Epithelial cell of prostate (primary cell): ENCODE results near the gene COL7A1.

Experiments
- DNase-seq: peaks from one replicate; pipeline ENCODE4 v3.0.0-alpha.2; 2011; ENCODE audit warnings: low read depth, low spot score
- H3K27ac ChIP-seq: fragments of 450-650 bp; 2 replicates; pipeline ENCODE4 v1.5.1; 2017; ENCODE audit warnings: mild to moderate bottlenecking

Gene COL7A1

DNA sequence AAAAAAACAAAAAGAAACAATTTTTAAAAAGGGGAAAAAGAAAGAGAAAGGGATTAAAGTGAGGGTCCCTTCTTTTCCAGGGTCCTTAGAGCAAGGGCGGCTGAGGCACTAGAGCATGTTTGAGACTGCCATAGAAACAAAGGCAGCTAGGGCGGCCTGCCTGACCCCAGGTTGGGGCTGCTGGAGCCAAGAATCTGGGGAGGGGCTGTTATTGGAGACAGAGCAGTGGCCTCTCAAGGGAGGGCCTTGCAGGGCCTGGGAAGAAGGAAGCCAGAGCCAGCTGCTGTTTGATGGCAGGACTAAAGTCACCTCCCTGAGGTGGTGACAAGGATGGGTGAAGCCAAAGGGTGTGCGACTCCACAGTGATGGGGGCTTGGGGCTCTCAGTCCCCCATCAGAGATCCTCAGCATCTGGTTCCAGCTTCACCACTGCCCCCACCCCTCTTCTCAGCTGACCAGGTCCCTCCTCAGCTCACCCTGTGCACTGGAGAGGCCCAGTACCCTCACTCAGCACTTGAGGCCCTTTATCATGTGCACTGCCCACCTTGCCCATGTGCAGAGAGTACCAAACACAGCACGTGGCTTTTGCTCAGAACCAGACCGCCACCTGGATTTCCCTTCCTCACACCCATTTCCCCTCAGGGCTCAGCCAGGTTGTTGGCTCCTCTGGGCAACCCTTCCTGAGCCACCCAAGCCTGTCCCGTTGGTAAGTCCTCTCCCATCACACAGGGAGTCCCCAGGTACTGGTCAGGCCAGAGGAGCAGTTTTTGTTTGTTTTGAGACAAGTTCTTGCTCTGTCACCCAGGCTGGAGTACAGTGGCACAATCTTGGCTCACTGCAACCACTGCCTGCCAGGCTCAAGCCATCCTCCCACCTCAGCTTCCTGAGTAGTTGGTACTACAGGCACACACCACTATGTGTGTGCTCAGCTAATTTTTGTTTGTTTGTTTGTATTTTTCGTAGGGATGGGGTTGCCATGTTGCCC is 24.7 kb upstream of the COL7A1 start:
- DNase-seq, result no peak
- H3K27ac ChIP-seq, result no peak overlapping the region

DNA sequence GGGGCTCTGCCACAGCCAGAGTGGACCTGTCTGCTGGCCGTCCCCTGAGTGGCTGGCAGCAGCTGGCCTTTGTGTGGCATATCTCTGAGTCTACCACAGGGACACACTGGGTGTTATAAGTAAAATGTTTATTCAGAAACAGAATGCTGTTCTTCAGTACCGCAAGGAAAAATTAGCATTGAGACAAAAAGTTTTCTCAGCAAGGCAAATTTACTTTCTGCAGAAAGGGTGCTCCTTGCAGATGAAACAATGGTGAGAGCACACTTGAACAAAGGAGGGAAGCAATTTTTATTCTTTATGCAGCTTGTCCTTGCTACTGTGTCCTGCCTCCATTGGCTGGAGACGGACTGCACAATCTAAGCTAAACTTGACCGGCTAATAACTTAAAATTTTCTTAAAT is 22.4 kb upstream of the COL7A1 start:
- no peak for DNase-seq

GRCh38 chr3:48614044-48614443 is 18.9 kb upstream of the COL7A1 start:
- DNase-seq, result peak; percentile 14
- peak overlapping the region; percentile 86 for H3K27ac ChIP-seq

More for the DNA sequence above, 22.4 kb upstream of the COL7A1 start:
- no peak overlapping the region for H3K27ac ChIP-seq

DNA sequence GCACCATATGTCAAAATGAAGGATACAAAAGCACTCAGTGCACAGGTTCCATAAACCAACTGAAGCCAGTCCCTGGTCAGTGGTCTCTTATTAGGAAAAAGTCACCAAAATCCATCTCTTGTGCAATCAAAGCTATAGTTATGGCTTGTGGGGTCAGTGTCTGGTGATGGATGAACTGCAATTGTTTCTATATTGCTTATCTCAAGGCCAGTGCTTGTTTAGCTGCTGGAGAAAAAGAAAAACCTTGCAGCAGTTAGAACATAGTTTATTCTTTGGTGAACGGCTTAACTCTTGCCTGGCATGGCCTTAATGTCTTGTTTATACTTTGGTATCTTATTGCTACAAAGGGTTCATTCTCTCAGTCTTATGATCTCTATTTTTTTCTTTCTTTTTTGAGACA is 17.2 kb upstream of the COL7A1 start:
- DNase-seq, result no peak
- H3K27ac ChIP-seq, result no peak overlapping the region

- DNase-seq, result peak; percentile 55
- peak within 1 kb of the TSS; percentile 49 for H3K27ac ChIP-seq
Observed at GRCh38 chr3:48609088-48610005, 14.2 kb upstream of the COL7A1 start, which contains the start of gene UQCRC1. TSS of gene UQCRC1 (minus strand) at chr3:48609646. CDS start at chr3:48609620, 26 bp downstream.

DNA sequence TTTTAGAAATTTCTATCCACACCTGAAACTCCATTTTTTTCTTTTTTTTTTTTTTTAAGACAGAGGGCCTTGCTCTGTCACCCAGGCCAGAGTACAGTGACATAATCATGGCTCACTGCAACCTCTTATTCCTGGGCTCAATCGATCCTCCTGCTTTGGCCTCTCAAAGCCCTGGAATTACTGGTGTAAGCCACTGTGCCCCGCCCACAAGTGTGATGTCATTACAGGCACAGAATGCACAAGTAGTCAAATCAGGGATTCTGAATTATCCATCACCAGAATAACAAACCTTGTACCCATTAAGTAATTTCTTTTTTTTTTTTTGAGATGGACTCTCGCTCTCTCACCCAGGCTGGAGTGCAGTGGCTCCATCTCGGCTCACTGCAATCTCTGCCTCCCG is 12.4 kb upstream of the COL7A1 start:
- H3K27ac ChIP-seq, result no peak overlapping the region
- no peak for DNase-seq

DNA sequence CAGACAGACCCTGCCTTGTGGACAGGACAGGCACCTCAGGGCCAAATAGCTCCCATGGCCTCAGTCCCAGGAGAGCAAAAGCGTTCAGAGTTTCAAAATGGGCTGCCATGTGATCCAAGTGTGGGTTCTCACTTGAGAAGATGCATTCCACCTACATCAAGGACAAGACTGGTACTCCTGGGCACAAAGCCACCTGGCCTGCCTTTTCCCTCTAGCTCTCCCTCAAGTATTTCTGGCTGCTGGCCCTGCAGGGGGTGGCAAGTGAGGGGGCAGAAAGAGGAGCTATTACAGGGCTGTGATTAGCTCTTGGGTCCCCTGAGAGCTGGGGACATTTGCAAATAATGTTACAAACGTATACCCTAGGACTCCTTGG is 6.5 kb upstream of the COL7A1 start:
- H3K27ac ChIP-seq, result no peak overlapping the region

DNA sequence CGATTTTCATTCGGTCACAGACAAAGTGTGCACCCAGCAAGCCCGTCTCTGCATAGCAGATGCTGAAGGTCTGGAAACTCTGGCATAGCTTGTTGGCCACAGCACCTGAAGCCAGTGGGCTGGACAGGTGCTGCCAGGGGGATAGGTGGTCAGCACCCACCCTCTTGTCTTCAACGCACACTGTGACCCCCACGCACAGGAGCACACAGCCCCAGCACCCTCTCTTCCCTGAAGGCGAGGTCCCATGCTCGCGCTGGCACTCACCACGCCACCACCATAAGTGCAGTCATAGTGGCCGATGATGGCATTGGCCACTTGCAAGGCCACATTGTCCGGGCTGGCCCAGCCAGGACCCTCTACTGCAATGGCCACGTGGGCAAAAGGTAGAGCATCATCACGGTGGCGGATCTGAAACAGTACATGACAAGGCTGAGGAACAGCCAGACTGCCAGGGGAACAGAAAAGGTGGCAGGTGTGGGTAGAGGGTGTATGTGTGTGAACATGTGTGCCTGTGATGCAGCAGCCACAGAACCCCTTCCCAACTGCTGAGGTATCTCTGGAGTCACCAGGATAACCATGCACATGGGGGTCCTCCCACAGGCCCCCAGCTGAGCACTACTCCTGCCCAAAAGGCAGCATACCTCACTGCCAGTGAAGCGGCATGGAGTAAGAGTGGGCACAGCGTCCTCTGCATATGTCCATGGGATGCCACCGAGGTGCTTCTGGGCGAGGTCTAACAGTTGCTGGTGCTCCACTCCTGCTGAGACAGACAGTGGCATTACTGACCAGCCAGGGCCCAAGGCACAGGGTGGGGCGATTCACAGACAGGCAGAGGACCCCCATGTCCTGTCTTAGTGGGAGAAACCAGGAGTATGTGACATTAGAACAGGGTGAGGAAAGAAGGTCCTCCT is 5.8 kb upstream of the COL7A1 start:
- no peak for DNase-seq
- peak overlapping the region; percentile 98 for H3K27ac ChIP-seq

More for the DNA sequence above, 6.5 kb upstream of the COL7A1 start:
- no peak for DNase-seq

GRCh38 chr3:48599509-48600285 is 4.6 kb upstream of the COL7A1 start:
- peak overlapping the region; percentile 98 for H3K27ac ChIP-seq
- no peak for DNase-seq

DNA sequence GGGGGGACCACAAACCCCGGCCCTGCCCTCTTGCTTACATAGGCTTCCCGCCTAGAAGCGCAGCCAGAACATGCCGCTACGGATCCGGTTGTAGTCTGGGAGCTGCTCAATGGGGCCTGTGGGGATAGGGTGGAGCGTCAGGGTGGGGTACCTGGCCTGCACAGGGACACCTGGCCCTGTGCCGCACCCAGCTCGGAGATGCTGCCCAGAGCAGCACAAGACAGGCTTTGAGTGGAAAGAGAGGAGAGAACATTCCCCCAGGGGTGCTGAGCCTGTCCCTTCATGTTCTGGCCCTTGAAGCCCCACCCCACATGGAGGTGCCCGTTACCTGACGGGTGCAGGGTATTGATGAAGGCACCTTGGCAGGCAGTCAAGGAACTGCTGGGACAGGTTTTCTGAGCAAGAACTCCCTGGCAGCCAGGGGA is 4.0 kb upstream of the COL7A1 start:
- H3K27ac ChIP-seq, result peak overlapping the region; percentile 98
- DNase-seq, result peak; percentile 94

GRCh38 chr3:48598323-48599076 is 3.4 kb upstream of the COL7A1 start:
- peak; percentile 92 for DNase-seq
- peak overlapping the region; percentile 98 for H3K27ac ChIP-seq

GRCh38 chr3:48597408-48597800 is 2.3 kb upstream of the COL7A1 start:
- peak overlapping the region; percentile 98 for H3K27ac ChIP-seq
- no peak for DNase-seq

DNA sequence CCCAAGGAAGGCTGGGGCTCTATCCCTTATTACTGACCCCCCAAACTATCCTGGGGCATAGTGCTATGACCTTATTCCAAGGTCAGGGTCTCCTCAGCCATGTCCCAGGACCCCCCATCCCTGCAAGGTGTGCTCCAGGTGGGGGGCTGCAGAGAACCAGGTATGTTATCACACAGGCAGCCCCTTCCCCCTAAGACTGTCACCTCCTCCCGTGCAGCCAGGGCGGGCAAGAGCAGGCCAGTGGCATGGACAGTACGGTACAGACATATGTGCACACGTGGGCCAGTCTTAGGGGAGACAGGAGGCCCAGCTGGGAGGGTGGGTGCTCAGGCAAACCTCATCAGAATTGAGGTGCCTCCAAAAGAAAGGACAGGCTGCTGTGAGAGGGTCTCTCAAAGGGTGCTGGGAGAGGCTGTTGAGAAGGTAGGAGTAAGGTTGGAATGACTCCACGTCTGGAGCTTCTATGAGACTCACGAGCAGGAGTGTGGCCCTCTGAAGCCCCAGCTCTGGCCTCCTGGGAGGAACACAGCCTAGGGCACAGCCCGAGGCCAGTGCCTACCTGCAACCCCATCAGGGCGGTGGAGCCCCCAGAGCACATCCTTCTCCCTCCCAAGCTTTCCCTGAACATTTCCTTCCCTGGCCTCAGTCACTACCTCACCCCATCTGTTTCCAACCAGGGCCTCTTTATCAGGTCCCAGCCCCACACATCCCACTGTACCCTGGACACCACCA is 1.7 kb upstream of the COL7A1 start:
- no peak for DNase-seq
- peak overlapping the region; percentile 98 for H3K27ac ChIP-seq

DNA sequence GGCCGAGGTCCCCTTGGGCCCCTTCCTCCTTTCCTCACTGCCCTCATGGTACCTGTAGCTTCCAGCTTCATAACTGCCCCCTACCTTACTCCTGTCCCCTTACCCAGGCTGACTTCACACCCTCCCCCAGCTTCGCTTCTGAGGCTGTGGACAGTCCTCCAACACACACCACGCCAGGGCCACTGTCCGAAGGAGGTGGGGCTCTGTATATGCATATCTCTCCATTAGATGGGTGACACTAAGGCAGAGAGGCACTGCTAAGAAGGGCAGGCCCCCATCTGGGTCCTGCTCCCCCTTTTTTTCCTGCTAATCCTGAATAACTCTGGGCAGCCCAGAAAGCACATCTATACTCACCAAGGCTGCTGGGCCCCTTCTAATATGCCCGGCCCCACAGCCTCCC is 1.0 kb upstream of the COL7A1 start:
- no peak for DNase-seq
- H3K27ac ChIP-seq, result peak overlapping the region; percentile 98

DNA sequence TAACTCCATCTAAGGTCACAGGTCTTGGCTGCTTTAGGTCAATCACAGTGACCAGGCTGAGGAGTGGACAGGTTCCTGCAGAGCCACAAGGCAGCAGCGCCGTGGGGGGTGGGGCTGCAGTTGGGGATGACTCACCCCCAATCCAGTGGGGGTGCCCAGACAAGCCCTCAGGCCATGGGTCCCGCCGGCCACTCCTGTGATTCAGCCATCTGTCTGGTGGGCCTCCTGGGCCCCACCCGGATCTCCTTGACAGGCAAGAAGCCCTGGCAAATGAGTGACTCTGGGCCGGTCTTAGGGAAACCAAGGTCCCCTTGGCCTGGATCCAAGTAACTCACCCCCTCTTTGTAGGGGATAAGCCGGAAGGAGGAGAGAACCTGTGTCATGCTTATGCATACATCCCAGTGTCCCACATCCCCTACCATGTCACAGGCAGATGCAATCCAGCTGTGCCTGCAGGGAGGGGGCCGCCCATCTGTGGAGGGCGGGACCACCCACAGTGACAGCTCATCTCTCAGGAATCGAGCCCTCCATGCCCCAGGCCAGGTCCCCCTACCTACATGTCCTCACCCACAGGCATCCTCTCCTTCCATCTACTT is 495 bp upstream of the COL7A1 start:
- peak overlapping the region; percentile 98 for H3K27ac ChIP-seq
- DNase-seq, result peak; percentile 72

- no peak for DNase-seq
- peak overlapping the region; percentile 98 for H3K27ac ChIP-seq
Observed at GRCh38 chr3:48594417-48595049, 596 bp downstream of the COL7A1 start.

DNA sequence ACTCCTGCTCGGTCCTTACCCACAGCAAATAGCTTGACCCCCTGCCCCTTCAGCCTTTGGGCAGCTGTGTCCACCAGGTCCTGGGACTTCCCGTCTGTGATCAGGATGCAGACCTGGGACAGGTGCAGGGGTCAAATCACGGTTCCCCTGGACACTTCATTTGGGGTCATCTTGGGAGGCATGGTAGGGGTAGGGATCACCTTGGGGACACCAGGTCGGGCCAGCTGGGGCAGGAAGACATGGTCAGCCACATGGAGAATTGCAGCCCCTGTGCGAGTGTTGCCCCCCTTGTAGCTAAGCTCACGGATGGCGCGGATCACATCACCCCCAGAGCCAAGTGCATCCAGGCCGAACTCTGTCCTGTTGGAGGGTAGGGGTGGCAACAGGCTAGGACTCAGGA is 1.8 kb downstream of the COL7A1 start:
- no peak for DNase-seq
- no peak overlapping the region for H3K27ac ChIP-seq
